Erythroblast (primary cell): ENCODE measurements around the gene FLYWCH2.

ENCODE experiments used
- GATA1 ChIP-seq: IDR thresholded peaks from 2 replicates; pipeline ENCODE4 v1.6.1; 2011; ENCODE audit warnings: low read depth, mild to moderate bottlenecking, control low read depth, low read length, moderate library complexity
- POLR2A ChIP-seq: IDR thresholded peaks from 2 replicates; pipeline ENCODE4 v1.6.1; 2011; ENCODE audit warnings: mild to moderate bottlenecking, low read length

GRCh38 chr16:2858245-2859025 lies 24.6 kb upstream of the FLYWCH2 start:
- no peak for TF ChIP-seq POLR2A
- no peak for TF ChIP-seq GATA1
